H1 (cell line): Measurements from ENCODE around the gene RB1.

ENCODE experiments used
- ASH2L ChIP-seq: fragments of 200-600, 300-600 bp; sonication (generic); IDR thresholded peaks from one replicate; pipeline ENCODE4 v1.7.1; 2017; ENCODE audit warnings: low read length
- BRCA1 ChIP-seq: IDR thresholded peaks from 2 replicates; pipeline ENCODE4 v1.6.1; 2012; ENCODE audit warnings: low read depth, low read length, improper control_type of control experiment
- CEBPB ChIP-seq: IDR thresholded peaks from 2 replicates; pipeline ENCODE4 v1.6.1; 2012; ENCODE audit warnings: low read depth, low read length
- CTCF ChIP-seq, 3 experiments: IDR thresholded peaks; 1 replicate in 2 of 3; 2 replicates in 1 of 3; pipeline versions ENCODE4 v1.5.1 to v1.6.1; 2011; ENCODE audit warnings: low read length in 3 of 3, mild to moderate bottlenecking in 3 of 3, inconsistent platforms in 2 of 3, low read depth in 1 of 3, moderate library complexity in 1 of 3; ENCODE audit not compliant: insufficient read depth in 1 of 3; ENCODE audit errors: control extremely low read depth in 1 of 3
- EGR1 ChIP-seq: IDR thresholded peaks from 2 replicates; pipeline ENCODE4 v1.6.1; 2011; ENCODE audit warnings: low read depth, low read length, borderline replicate concordance
- JUN ChIP-seq: IDR thresholded peaks from 2 replicates; pipeline ENCODE4 v1.6.1; 2011; ENCODE audit warnings: low read depth, mild to moderate bottlenecking, improper control_type of control experiment, low read length
- POLR2A ChIP-seq, 2 experiments: IDR thresholded peaks; 1 replicate in 1 of 2; 2 replicates in 1 of 2; pipeline ENCODE4 v1.6.1; 2011; ENCODE audit warnings: low read depth in 2 of 2, low read length in 2 of 2, mild to moderate bottlenecking in 2 of 2; ENCODE audit errors: control extremely low read depth in 1 of 2
- POLR2AphosphoS5 ChIP-seq: IDR thresholded peaks from 2 replicates; pipeline ENCODE4 v1.6.1; 2011; ENCODE audit warnings: low read depth, low read length
- RAD21 ChIP-seq, 2 experiments: IDR thresholded peaks in 1 of 2; conservative IDR thresholded peaks in 1 of 2; 2 replicates each; pipeline ENCODE4 v1.6.1; 2011; ENCODE audit warnings: low read depth in 2 of 2, low read length in 2 of 2, improper control_type of control experiment in 1 of 2, inconsistent platforms in 1 of 2, mild to moderate bottlenecking in 1 of 2, moderate library complexity in 1 of 2
- ZNF274 ChIP-seq: IDR thresholded peaks from 2 replicates; pipeline ENCODE4 v1.7.0; 2012; ENCODE audit warnings: low read length, borderline replicate concordance; ENCODE audit errors: extremely low read depth

GRCh38 chr13:48527955-48528354, 224.4 kb downstream of the RB1 start:
- TF ChIP-seq CEBPB: no peak
- TF ChIP-seq POLR2AphosphoS5: no peak
- TF ChIP-seq CTCF (IDR thresholded peaks at IDR 0.05; ENCODE audit: control extremely low read depth in 1 of 3, insufficient read depth in 1 of 3, low read depth in 1 of 3, low read length in 3 of 3): no peak
- TF ChIP-seq ZNF274: no peak
- TF ChIP-seq JUN: no peak
- TF ChIP-seq RAD21 (IDR thresholded peaks at IDR 0.05 in 1 of 2, conservative IDR thresholded peaks at IDR 0.05 in 1 of 2; ENCODE audit: low read depth in 2 of 2, low read length in 2 of 2): no peak
- TF ChIP-seq ASH2L: no peak
- no peak for TF ChIP-seq EGR1
- TF ChIP-seq POLR2A (IDR thresholded peaks at IDR 0.05; ENCODE audit: control extremely low read depth in 1 of 2, low read depth in 2 of 2, low read length in 2 of 2): no peak
- TF ChIP-seq BRCA1: no peak
